Stimulated activated naive CD8-positive, alpha-beta T cell treated with anti-CD3 and anti-CD28 coated beads, Interleukin-15, Interleukin-2, amounts not matched to agents 100 U/mL and 50 U/mL, for 24 hours (primary cell): ENCODE measurements around the gene ISY1.
"Not testable (repeated sequence)": the region's sequence is repeated elsewhere in the genome, so short reads cannot be mapped to it uniquely, and the experiment has no call there.

Source experiments
- ATAC-seq: fragments of 150-1000 bp; cut with Tn5 transposase; one replicate; pipeline ENCODE4 v1.10.0; 2021
- DNase-seq: peaks from one replicate; pipeline ENCODE4 v3.0.0; 2021

ISY1 gene

DNA sequence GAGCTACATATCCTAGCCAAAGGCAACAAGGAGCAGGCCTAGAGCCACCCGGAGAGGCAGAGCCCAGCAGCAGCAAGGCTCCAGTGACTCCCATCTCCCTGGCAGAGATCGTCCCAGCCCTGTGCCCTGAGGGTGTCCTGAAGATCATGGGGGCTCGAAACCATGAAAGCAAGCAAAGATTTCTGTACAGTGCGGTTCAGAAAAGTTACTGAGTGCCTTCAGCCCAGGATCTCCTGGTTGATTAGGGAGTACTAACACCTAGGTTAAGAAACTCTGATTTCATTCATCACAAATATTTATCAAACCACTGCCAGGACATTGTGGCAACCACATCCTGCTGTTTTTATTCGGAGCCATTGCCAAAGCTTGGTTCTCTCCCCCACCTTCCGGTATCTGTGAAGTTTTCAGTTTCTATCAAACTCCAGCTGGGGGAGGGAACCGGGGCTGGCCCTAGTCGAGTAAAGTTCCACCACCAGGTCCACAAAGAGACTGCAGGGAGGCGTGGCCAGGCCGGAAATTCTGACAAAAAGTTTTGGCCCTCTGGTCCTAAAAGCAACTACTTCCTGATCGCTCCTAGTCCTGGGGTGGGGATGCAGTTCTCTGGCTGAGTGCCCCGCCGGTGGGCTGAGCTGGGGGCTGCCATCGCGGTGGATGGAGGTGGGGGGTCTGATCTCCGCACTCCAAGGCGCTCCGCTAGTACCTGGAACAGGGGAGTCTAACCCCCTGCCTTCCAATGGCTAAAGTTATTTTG is 40.4 kb downstream of the ISY1 start:
- DNase-seq (peak; percentile 92), ATAC-seq (peak; percentile 69)

DNA sequence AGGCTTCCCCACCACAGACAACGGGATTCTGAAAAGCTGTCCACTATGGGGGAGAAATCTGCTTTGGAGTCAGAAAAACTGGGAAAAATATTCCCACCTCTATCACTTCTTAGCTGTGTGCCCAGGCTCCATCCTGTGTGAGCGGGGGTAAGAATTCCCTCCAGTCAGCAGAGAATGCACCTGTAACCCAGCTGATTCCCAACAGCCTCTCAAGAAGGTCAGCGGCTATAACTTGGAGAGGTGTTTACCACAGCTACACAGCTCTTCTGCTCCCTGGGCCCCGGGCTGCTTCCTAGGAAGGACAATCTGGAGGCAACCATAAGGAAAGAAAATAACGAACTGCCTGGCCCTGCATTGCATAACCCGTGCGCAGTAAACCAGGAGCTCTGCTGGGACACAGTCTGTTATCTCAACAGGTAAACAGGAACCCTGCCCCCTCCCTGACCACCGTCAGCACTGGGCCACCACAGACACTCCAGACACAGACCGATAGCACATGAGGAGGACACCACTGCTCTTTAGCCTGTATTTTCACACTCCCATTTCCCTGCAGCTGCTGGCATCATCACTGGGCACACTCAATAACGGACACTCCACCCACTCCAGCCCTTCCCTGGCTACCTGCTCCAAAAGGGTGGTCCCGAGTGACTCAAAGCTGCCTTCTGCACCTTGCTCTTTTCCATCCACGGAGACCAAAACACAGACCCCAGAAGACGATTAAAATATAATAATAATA is 41.3 kb downstream of the ISY1 start:
- no peak for ATAC-seq
- peak; percentile 39 for DNase-seq

DNA sequence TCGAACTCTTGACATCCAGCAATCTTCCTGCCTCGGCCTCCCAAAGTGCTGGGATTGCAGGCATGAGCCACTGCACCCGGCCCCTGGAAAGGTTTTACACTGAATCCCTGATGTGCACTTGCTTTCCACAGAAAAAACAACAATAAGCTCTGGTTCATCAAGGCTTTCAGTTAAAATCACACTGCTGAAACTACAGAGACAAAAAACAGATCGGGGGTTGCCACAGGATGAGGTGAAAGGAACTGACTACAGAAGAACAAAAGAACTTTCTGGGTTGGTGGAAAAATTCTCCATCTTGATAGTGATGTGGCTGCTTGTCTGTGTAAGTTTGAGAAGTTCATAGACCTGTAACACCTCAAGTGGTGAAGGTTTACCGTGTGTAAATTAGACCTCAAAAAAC is 42.1 kb downstream of the ISY1 start:
- no peak for DNase-seq
- ATAC-seq, result no peak

DNA sequence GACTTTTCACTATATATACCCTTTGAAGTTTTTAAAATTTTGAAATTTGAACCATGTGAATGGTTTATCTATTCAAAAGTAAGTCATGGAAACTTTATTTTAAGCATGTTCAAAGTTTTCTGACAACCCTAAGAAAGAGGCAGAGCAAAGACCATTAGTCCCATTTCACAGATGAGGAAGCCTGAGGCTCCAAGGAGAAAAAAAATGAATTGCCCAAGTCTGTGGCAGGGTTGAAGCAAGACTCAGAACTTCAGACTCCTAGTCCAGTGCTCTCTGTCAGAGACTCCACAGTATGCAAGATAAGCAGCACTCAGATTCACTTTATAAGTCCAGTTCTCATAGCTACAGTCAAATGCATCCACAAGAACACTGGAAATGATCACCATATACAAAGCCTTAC is 43.7 kb downstream of the ISY1 start:
- no peak for ATAC-seq
- no peak for DNase-seq

DNA sequence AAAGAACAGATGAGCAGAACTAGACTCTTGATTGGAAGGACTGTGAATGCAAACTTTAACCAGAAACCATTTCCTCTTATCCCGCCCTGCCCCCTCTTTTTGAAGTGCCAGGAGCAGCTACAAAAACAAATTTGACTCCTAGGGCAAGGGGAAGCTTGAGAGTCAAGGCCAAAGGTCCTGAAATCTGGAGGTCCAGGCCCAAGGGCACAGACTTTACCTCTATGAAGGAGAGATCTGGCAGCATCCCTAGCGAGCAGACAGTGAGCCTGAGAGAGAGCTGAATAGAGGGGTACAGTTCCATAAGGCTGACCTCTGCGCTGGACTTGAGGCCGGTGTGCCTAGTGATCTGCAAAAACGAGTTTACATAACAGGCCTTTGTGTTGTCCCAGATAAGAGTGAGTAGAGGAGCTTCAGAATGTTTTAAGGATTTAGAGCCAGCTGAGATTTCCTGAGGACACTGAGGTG is 44.3 kb downstream of the ISY1 start:
- DNase-seq (no peak), ATAC-seq (no peak)

DNA sequence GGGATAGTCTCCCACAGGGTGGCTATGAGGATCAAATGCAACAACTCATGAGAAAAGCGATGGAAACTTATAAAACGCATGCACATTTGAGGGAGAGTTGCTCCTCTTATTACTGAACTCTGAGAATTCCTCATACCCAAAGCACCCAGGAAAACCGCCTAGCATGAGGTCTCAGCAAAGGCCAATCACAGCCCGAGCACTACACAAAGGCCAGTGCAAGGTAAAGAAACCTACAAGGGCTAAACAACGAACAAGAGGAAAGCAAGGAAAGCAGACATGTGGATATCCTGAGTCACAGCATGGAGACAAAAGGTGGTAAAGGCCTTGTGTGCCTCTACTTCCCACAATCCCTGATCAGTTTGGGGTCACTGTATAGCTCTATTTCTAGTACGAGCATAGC is 46.4 kb downstream of the ISY1 start:
- ATAC-seq (no peak), DNase-seq (no peak)

DNA sequence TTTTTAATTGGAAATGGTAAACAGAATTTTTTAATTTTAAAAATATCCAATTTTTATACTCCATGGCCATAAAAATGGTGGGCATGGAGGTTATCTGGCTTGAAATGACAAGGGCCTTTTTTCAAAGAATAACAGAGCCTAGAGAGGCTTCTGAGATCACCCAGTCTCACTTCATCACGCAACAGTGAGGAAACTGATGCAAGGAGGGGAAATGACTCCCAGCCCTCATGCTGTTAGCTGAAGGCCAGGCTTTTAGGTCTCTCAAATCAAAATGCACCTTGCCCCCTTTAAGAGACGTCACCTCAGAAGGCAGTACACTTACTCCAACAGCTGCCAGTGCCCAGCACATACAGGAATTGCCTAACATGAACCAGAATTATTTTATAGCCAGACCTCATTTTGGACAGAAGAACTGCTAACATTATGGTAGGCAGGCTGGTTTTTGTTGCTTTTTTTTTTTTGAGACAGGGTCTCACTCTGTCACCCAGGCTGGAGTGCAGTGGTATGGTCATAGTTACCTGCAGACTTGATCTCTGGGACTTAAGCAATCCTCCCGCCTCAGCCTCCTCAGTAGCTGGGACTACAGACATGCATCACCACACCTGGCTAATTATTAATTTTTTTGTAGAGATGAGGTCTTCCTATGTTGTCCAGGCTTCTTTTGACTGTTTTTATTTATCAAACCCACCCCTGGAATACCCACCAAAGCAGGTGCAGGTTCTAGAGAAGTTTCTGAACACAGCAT is 48.4 kb downstream of the ISY1 start:
- ATAC-seq (peak; percentile 91), DNase-seq (peak; percentile 49)

DNA sequence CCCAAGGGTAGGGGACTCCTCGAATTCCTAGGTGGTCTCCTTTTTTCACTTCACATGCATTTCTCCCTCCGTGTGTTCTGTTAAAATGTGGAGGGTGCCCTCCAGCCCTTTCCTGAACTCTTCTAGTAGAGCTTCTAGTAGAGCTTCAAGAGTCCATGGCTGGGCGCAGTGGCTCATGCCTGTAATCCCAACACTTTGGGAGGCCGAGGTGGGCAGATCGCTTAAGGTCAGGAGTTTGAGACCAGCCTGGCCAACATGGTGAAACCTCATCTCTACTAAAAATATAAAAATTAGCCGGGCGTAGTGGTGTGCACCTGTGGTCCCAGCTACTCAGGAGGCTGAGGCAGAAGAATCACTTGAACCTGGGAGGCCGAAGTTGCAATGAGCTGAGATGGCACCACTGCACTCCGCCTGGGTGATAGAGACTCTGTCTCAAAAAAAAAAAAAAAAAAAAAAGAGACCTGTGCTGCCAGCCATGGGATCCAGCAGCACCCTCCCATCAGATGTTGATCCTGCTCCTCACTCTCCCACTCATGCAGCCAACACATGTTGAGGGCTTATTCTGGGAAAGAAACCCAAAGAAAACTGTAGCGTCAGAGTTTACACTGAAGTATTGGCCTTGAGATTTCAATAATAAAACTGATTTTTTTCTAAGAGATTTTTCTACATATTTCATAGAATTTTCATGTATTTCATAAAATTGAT is 49.6 kb downstream of the ISY1 start:
- not testable (repeated sequence) for ATAC-seq, DNase-seq

DNA sequence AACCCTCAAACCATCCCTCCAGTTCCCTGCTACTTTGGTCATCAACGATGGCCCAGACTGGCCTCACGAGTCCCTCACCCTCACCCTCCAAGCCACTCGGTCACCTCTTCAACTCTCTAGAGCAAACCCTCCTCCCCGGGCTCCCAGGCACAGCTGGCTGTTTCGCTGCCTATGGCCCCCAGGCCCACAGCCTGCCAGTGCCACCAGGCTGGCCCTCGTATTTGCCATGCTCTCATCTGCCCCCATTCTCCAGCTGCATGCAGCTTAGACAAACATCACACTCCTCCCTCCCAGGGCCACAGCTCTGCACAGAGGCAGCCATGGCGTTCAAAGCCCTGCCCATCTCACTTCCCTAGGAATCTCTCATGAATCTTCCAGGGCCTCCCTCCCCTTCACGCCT is 53.1 kb downstream of the ISY1 start:
- DNase-seq (no peak), ATAC-seq (no peak)

DNA sequence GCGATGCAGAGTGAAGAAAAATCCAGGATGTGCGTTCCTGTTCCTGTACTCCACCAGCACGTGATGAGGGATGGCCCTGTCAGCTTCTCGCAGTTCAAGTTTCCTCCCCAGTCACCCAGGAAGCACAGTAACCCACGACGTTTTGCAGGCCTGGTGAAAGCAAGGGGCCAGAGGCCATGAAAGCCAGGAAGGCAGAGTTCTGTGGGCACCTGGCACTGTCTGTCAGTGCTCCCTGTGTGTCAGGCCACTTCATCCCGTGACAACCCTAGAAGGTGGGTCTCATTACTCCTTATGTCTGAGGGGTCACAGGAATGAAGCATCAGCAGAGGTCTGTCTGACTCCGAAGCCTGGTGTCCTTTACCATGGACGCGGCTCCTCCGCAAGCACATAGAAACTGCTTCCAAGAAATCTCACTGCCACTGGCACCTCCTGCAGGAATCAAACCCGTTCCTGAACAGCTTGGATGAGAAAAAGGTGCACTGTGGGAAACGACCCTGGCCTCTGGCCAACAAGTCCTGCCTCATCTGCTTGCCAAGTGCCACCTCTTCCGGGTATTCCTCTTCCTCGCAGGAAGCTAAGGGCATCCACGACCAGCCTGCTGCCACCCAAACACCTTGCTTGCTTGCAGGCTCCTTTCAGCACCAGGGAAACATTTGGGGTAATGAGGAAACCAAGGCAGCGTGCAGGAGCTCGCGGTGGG is 53.8 kb downstream of the ISY1 start:
- ATAC-seq (no peak), DNase-seq (no peak)

DNA sequence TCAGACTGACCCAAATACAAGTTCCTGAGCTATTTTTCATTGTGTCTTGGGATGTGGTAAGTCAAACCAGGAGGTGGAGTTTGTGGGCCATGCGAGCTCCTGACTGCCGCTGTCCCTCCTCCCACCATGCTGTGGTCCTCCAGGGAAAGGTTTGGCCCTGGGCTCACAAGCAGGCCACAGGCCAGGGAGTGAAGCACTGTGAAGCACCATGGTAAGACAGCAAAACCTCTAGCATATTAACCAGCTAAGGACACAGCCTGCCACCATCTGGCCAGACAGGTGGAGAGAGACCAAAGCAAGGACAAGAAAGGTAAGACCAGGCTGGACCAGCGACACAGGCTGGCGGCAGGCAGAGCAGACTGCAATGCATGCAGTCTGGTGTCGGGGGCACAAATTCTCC is 54.5 kb downstream of the ISY1 start:
- no peak for DNase-seq
- ATAC-seq, result no peak

DNA sequence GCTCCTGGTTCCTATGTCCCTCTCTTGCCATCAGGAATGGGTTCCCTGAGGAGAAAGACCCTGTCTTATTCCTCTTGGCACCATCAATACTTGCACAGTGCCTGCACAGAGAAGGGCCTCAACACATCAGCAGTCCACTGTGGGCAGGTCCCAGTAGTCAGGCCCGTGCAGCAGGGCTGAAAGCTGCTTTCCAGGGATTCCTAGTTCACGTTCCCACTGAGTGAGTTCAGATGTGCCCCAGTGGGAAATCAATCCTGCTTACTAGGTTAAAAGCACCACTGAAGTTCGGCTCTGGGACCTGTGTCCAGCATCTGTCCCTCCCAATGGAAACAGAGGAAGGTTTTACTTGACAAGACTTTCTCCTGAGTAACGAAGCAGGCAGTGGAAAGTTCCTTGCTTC is 55.0 kb downstream of the ISY1 start:
- DNase-seq (no peak), ATAC-seq (no peak)

DNA sequence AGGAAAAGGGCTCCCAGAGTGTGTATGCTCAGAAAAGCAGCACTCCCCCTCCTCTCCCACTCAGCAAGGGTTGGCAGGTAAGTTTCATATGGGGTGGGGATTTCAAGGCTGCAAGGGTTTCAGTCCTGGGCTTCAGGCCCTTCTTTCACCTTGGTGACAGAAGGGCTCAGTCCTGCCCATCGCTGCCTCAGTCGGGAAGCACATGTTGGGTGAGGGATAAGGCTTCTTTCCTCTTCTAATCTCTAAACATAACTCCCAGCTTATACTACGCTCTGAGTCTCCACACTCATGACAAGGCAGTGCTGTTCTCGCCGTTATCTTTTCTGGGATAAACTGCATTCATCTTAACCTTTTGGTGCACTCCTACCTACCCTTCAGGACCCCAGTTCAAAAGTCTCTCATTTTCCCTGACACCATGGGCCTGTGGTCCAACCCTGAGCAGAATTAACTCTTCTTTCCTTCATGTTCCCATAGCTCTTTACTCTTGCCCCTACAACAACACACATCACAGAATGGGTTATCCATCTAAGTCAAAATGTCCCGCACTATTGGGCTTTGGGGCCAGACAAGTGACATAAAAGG is 56.3 kb downstream of the ISY1 start:
- DNase-seq (no peak), ATAC-seq (no peak)

DNA sequence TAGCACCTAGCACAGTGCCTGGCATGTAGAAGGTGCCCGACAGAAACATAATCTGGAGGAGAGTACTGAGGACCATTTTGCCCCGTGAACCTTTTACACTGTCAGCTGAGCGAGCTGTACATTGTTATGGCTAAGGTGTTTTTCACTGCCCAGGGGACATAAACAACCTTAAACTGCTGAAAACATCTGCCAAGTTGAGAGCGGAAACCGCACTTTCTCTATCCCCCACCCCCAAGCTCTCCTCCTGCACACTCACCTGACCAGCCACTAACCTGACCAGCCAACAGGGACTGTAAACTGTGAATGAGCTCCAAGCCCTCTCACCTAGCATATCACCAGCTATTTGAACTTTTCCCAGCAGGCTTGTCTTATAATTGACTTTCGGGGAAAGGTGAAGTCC is 56.8 kb downstream of the ISY1 start:
- no peak for DNase-seq
- ATAC-seq, result no peak

DNA sequence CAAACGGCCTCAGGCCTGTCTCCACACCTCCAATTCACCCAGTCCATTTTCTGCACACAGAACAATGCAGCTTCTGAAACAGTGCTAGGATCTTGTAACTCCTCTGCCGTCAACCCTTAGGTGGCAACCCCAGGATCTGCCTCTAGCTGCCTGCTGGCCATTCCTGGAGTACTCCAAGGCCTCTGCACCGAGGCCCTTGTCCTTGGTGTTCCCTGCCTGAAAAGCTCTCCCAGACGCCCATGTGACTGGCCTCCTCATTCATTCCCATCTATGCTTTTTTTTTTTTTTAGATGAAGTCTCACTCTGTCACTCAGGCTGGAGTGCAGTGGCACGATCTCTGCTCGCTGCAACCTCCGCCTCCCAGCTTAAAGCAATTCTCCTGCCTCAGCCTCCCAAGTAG is 57.6 kb downstream of the ISY1 start:
- DNase-seq, result no peak
- ATAC-seq, result no peak

DNA sequence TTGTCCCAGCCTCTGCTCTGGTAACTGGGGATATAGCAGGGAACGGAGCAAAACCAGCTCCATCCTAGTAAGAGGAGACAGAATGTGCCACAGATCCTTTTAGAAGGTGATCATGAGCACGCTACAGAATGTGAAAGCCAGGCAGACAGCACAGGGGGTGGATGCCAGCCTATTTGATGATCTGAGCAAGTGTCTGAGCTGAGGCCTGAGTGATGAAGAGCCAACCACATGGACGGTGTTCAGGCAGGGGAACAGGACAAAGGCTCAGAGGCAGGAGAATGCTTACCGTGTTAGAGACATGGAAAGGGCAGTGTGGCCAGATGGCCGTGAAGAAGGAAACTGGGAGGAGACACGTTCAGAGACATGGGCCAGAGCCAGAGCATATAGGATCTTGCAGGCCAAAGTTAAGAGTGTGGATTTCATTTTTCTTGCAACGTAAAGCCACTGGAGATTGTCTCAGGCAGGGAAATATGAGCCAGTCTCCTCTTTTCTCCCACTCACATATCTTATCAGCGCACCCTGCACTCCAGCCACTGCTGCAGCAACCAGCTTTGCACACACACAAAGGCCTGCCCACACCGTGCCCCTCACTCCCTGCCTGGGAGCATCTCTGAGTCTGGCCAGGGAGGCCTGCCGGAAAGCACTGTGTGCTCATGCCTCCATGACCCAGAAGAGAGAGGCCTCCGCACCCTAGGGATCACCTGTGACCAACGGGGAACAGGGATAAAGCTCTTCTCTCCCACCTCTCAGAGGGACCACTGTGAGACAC is 59.3 kb downstream of the ISY1 start:
- no peak for DNase-seq
- ATAC-seq, result no peak

DNA sequence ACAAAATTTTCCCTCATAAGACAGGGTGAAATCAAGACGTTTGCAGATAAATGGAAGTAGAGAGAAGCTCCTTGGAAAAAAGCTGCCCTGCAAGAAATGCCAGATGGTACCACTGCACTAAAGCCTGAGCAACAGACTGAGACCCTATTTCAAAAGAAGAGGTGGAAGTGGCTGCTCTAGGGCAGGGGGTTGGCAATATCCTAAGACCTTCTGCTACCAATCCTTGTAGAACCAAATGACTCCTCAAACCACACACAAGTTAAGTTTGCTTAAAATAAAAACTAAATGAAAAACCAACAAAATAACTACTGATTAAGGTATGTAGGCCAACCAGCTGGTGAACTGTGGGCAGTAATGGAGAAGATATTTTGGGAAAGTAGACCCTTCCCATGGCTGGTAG is 60.6 kb downstream of the ISY1 start:
- no peak for DNase-seq
- ATAC-seq, result no peak

DNA sequence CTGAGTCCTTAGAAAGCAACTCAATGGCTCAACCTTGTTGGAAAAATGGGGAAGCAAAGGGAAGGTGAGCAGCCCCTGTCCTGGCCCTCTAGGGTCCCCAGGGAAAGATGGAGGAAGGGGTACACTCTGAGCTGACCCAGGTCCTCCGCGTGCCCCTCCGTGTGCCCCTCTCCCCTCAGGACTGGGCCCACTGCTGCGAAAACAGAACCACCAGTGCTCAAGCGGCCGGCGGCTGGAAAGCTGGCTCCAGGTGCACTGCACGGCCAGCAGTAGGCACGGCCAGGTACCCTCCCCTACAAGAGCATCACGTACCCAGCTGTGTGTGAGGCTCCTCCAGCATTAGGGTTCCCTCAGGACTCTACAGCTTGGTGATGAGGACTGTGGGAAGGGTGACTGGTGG is 65.6 kb downstream of the ISY1 start:
- ATAC-seq, result no peak
- no peak for DNase-seq

DNA sequence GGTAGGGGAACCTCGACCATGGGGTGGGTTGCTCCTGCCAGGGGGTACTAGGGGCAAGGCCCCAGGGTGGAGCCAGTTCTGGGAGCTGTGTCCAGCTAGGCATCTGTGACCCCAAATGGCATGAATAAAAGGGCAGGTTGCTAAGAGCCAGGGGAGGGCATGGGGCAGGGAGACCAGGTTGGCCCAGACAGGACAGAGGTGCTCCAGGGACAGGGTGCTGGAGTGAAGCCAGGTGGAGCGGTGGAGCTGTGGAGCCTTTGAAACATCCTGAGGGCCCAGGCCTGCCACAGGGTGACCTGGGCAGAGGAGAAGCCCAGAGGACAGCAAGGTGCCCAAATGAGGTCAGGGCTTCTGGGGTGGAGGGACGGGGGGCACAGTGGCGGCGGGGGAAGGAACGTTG is 72.6 kb downstream of the ISY1 start:
- not testable (repeated sequence) for ATAC-seq, DNase-seq

DNA sequence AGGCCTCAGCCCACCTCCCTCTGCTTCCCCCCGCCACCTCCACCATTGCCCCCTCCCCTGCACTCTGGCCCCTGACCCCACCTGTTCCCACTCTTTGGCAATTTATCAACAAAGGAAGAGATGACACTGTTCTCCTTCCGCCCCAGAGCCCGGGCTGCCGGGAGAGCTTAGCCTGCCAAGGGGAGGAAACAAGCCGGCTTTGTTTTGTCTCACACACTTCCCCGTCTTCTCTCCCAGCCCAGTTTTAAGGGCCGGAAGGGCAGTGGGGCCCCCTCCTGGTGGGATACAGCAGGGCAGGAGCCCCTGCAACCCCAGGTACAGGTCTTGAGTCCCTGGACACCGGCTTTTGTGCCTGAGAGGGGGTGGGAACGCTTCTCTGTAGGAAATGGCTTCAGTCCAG is 73.0 kb downstream of the ISY1 start:
- peak; percentile 50 for ATAC-seq
- DNase-seq, result not testable (repeated sequence)
